ENCODE data around the gene CHST14.

CHST14 gene

DNA sequence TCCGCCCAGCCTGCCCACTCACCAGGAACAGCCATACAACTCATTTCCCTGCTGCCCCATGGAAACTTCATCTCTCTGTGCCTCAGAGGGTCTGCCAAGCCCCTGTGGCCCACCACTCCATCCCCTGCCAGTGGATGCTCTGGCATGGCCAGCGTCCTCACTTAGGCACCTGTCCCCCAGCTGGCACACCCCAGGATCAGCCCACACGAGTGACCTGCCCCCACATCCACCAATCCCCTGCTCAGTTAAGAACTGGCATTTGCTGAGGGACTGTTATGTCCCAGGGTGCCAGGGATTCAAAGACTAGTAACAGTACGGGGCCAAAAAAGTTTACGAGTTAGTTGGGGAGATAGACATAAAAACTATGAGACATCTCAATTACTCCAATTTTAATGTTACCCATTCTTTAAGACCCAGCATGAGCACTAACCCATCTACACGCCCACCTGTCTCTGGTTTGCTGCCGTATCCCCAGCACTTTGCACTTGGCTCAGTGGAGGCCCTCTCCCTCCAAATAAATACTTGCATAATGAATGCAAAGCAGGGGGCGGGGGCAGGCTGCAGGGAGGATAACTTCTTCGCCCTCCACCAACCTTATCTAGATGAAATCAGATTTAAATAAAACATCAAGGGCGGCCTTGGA lies 41.6 kb upstream of the CHST14 start:
- TF ChIP-seq, protein P1, sequence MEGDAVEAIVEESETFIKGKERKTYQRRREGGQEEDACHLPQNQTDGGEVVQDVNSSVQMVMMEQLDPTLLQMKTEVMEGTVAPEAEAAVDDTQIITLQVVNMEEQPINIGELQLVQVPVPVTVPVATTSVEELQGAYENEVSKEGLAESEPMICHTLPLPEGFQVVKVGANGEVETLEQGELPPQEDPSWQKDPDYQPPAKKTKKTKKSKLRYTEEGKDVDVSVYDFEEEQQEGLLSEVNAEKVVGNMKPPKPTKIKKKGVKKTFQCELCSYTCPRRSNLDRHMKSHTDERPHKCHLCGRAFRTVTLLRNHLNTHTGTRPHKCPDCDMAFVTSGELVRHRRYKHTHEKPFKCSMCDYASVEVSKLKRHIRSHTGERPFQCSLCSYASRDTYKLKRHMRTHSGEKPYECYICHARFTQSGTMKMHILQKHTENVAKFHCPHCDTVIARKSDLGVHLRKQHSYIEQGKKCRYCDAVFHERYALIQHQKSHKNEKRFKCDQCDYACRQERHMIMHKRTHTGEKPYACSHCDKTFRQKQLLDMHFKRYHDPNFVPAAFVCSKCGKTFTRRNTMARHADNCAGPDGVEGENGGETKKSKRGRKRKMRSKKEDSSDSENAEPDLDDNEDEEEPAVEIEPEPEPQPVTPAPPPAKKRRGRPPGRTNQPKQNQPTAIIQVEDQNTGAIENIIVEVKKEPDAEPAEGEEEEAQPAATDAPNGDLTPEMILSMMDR (IDR thresholded peaks at IDR 0.05; ENCODE audit: borderline replicate concordance, insufficient read depth, low read depth, low read length), result no peak
- no peak overlapping the region for H3K4me3 ChIP-seq (ENCODE audit: low read depth, low read length)

DNA sequence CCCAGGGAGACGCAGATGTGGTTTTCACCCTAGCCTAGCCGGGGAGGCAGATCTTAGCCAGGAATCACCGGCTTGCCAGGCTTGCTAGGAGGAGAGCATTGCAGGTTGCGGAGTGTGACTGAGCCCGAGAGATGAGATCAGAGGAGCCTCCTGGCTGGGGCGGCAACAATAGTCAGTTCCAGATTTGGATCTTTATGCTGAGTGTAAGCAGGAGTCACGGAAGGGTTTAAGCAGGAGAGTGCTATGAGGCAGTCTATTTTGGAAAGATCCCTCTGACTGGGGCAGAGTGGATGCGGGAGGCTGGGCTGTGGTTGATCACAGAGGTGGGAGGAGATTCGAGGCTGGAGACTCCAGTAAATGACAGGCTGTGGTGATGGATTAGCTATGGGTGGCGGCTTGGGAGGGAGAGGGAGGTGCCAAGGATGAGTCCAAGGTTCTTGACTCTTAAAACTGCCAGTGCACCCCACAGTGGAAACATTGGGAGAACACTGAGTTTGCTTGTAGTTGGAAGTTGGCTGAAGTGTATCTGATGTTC lies 40.4 kb upstream of the CHST14 start:
- TF ChIP-seq, protein P1 (IDR thresholded peaks at IDR 0.05; ENCODE audit: borderline replicate concordance, insufficient read depth, low read depth, low read length), result no peak
- H3K4me3 ChIP-seq (ENCODE audit: low read depth, low read length), result no peak overlapping the region

DNA sequence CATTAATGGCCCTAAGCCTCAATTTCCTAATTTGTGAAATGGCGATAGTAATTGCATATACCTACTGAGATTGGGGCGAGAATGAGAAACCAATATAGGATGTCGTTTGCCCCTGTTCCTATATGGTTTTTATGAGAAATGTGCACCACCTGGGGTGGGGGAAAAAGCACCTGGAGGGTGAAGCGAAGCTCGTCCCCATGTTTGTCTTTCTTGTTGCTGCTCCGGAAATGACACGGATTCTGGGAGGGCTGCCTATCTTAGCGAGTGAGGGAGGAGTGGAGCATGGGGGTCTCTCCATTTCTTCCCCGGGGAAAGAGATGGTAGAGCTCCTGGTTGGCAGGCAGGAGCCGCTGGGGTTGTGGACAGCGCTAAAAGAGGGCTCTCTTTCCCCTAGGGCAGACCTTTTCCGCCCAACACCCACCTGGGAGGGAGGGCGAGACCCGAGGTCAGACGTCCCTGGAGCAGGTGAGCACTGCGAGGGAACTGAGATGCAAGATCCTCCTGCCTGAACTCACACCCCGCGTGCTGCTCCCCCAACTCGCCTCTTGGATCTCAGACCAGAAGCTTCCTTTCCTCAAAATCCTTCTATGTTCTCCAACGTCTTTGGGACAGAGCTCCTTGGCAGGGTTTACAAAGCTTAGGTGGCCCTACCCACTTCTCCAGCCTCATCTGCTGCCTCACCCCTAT lies 35.6 kb upstream of the CHST14 start:
- TF ChIP-seq, protein P1 (IDR thresholded peaks at IDR 0.05; ENCODE audit: borderline replicate concordance, insufficient read depth, low read depth, low read length), result no peak
- H3K4me3 ChIP-seq (ENCODE audit: low read depth, low read length), result no peak overlapping the region

DNA sequence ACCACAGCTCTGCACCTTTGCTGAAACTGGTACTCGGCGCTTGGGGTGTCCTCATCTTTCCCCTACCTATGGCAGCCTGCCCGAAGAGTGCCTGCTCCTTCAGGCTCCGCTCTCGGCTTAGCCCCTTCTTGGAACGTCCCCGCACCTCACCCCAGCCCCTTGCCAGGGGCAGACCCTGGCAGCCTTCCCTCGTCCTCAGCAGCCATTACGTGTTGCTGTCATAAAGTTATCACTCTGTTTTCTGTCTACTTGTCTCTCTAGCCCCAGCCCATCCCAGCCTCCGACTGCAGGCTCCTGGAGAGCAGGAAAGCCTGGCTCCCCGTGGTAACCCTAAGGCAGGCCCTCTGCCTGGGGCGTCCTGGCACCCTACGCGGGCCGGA lies 35.1 kb upstream of the CHST14 start:
- TF ChIP-seq, protein P1 (IDR thresholded peaks at IDR 0.05; ENCODE audit: borderline replicate concordance, insufficient read depth, low read depth, low read length), result no peak
- no peak overlapping the region for H3K4me3 ChIP-seq (ENCODE audit: low read depth, low read length)

DNA sequence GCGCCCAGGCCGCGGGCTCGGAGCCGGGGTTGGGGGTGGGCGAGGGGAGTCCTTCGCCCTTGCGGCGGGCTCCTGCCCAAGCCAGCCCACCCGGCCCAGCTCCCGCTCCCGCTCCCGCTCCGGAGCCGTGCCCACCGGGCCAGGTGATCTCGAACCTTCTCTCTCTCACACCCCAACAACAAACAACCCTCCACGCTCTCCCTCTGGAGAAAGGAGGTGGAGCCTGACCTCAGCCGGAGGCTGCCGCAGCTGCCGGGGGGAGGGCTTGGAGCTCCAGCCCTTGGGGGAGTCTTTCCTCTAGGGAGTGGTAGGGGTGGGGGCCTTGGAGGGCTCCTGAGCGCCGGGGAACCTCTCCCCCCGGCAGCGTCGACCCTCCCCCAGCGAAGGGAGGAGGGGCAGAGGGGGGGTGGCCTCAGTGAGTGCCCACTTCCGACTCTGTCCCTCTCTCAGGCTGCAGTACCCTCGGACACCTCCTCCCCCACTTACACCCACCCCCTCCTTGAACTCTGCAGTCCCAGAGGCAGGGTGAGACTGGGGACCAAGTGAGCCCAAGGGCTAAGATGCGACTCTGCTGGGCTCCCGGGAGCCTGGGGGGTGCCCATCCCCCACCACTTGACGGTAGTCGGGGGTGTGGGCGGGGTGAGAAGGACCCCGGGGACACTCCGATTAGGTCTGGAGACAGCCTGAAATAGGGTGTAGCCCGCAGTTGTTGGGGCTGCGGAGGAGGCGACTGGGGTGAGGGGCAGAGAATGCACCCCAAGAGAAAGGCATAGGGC lies 34.5 kb upstream of the CHST14 start:
- no peak overlapping the region for H3K4me3 ChIP-seq (ENCODE audit: low read depth, low read length)
- TF ChIP-seq, protein P1 (IDR thresholded peaks at IDR 0.05; ENCODE audit: borderline replicate concordance, insufficient read depth, low read depth, low read length), result no peak

DNA sequence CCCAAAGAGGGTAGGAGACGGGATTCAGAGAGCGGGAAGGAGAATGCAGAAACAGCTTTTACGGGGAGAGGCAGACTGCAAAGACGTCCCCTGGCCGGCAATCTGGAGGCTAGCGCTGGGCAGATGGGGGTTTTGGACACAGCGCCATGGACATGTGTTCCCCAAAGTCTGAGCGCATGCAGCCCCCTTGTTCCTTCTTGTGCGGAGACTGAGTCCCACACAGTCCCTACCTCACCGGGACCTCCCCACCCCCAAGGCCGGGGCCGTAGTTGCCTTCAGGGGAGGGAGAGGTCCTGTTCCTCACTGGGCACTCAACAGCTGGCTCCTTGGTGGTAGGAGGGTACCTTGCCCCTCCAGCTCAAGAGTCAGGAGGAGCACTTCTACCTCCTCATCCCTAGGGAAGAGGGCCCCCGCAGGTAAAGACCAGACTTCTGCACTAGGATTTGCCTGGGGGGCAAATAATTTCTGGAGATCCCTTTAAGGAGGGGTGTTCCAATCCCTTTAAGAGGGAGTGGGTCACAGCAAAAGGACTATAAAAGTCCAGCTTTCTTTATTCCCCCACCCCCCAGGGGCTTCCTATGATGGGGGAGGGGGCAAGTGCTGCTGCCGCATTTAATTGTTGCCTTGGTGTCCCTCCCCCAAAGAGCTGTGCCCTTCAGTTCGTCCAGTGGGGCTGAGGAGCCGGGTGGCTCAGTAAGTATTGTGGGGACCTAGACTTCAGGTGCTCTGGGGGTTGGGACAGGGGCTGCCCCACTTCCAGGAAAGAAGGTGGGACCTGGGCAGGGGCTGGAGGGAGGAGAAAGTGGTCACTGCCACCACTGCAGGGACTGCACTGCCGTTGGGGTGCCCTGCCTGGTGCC lies 33.7 kb upstream of the CHST14 start:
- TF ChIP-seq, protein P1 (IDR thresholded peaks at IDR 0.05; ENCODE audit: borderline replicate concordance, insufficient read depth, low read depth, low read length), result no peak
- H3K4me3 ChIP-seq (ENCODE audit: low read depth, low read length), result no peak overlapping the region

Measured in GM12875 (cell line).